Peyer's patch (tissue), 4 donors: ENCODE data around the gene FCER1G. TPM values are rescaled to one million over a fixed set of nuclear protein-coding genes. Genes with fewer than 3 reads are reported as not detected.

Experiments
- DNase-seq, 3 donors: peaks; one replicate each; pipeline ENCODE4 v3.0.0-alpha.2; 2017 to 2019
- H3K27ac ChIP-seq, 4 donors: fragments of 200-600 bp; sonication (generic); one replicate each; pipeline ENCODE4 v1.5.1; 2016 to 2019
- H3K27me3 ChIP-seq, 2 donors: fragments of 200-600 bp; sonication (generic); one replicate each; pipeline ENCODE4 v1.5.1; 2019
- H3K36me3 ChIP-seq, 3 donors: fragments of 200-600 bp; sonication (generic); one replicate each; pipeline ENCODE4 v1.5.1; 2016 to 2019
- H3K4me1 ChIP-seq, 4 donors: fragments of 200-600 bp; sonication (generic); one replicate each; pipeline ENCODE4 v1.5.1; 2016 to 2019
- H3K4me3 ChIP-seq, 4 donors: fragments of 200-600 bp; sonication (generic); 1 replicate in 3 of 4; 2 replicates in 1 of 4; pipeline ENCODE4 v1.5.1; 2016 to 2019; ENCODE audit warnings: mild to moderate bottlenecking in 1 of 4
- H3K9me3 ChIP-seq, 4 donors: fragments of 200-600 bp; sonication (generic); one replicate each; pipeline ENCODE4 v1.5.1; 2016 to 2019; ENCODE audit warnings: mild to moderate bottlenecking in 1 of 4
- POLR2A ChIP-seq, 2 donors: fragments of 450-650 bp; IDR thresholded peaks; one replicate each; pipeline ENCODE4 v1.5.1; 2017; ENCODE audit warnings: antibody characterized with exemption in 2 of 2, mild to moderate bottlenecking in 2 of 2, moderate library complexity in 2 of 2
- total RNA-seq, 4 donors: library from RNA; depleted of rRNA; stranded (reverse); fragments of >200 nt; gene quantifications; one replicate each; pipeline ENCODE4 v1.1.0, GENCODE V29; 2016
- TF ChIP-seq, protein P1 (sequence below), 6 experiments: fragments of 450-650 bp in 4 of 6; fragments of 200-600 bp in 2 of 6; sonication (generic) in 1 of 6; IDR thresholded peaks; one replicate each; pipeline ENCODE4 v1.5.1; 2017 to 2019; ENCODE audit warnings: antibody characterized with exemption in 6 of 6, mild to moderate bottlenecking in 3 of 6, moderate library complexity in 1 of 6

FCER1G gene
- total RNA-seq, 4 donors from 2014 or later = 5.1 to 33.8 (median 11.9) TPM; not detected in 1

DNA sequence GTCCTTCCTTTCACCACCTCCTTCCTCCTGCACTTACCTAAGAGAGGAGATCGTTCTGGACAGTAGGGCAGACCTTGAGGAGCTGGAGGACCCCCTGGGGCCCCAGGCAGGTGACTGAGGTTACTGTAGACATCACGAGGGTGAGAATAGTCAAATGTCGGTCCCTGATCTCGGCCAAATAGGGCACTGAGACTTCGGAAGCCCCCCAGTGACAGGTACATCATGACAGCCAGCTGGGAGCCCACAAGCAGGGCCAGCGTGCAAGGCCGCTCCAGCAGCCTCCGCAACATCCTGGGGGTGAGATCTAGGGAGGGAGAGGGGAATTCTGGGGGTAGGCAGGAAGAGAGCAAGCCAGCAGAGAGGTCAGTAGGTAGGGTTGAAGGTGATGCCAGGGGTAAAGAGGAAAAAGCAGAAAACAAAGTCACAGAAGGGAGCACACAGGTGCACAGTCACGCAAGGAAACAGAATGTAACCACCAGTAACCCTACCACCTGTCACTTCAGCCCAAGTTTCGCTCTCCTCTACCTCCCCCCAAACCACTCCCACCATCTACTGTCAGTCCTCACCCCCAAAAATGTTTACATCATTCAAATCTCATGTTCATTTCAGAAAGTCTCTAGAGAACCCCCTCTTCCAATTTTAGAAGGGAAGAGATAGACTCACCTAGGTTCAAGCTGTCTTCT, 39.2 kb upstream of the FCER1G start:
- TF ChIP-seq POLR2A (IDR thresholded peaks at IDR 0.05) = no peak
- TF ChIP-seq, protein P1, sequence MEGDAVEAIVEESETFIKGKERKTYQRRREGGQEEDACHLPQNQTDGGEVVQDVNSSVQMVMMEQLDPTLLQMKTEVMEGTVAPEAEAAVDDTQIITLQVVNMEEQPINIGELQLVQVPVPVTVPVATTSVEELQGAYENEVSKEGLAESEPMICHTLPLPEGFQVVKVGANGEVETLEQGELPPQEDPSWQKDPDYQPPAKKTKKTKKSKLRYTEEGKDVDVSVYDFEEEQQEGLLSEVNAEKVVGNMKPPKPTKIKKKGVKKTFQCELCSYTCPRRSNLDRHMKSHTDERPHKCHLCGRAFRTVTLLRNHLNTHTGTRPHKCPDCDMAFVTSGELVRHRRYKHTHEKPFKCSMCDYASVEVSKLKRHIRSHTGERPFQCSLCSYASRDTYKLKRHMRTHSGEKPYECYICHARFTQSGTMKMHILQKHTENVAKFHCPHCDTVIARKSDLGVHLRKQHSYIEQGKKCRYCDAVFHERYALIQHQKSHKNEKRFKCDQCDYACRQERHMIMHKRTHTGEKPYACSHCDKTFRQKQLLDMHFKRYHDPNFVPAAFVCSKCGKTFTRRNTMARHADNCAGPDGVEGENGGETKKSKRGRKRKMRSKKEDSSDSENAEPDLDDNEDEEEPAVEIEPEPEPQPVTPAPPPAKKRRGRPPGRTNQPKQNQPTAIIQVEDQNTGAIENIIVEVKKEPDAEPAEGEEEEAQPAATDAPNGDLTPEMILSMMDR (IDR thresholded peaks at IDR 0.05) = no peak
- Histone ChIP-seq H3K36me3 (peaks cover 0 to 42% (median 0%) of the 10 kb centered on the region in 3 donors), H3K27ac (peak overlapping the region; percentile 84 to 87 (median 86)), H3K4me3 (peak overlapping the region in 3 of 4 donors; percentile 65 to 73 (median 66)), H3K4me1 (peaks cover 3 to 26% (median 8%) of the 10 kb centered on the region in 4 donors), H3K27me3 (no peaks in the 10 kb centered on the region), H3K9me3 (no peaks in the 10 kb centered on the region)
- no peak for DNase-seq

DNA sequence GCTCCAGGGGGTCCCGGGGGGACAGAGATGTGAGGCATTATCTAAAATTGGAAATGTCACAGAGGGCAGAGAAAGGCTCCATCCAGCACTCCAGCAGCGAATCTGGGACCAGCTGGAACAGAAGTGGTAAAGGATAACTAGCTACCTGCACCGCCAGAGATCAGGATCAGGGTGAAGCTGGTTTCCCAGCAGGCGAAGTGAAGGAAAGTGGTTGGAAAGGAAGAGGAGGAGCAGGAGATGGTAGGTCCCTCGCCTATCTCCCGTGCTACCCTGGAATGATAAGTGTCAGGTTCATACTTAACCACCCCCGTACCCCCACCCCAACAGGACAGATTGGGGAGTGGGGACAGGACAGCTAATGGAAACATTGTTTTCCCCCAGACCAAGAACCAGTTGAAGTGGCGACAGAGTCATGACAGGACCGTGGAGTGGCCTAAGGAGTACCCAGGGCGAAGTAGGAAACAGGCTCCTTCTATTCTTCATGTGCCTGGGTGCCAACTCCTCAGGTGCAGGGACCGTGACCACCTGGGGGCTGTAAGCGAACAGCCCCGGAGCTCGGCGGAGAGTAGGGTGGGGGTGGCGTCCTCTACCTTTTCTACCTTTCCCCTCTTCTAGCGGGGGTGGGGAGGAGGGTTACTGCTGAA, 38.5 kb upstream of the FCER1G start:
- peaks cover 0 to 36% (median 0%) of the 10 kb centered on the region in 3 donors for H3K36me3 ChIP-seq
- peak overlapping the region; percentile 65 to 80 (median 70) for H3K4me3 ChIP-seq
- no peaks in the 10 kb centered on the region for H3K27me3 ChIP-seq
- TF ChIP-seq, protein P1 (IDR thresholded peaks at IDR 0.05) = no peak
- TF ChIP-seq POLR2A (IDR thresholded peaks at IDR 0.05) = no peak
- DNase-seq = no peak
- H3K27ac ChIP-seq = peak overlapping the region; percentile 84 to 87 (median 86)
- H3K9me3 ChIP-seq = no peaks in the 10 kb centered on the region
- peaks cover 3 to 26% (median 9%) of the 10 kb centered on the region in 4 donors for H3K4me1 ChIP-seq

DNA sequence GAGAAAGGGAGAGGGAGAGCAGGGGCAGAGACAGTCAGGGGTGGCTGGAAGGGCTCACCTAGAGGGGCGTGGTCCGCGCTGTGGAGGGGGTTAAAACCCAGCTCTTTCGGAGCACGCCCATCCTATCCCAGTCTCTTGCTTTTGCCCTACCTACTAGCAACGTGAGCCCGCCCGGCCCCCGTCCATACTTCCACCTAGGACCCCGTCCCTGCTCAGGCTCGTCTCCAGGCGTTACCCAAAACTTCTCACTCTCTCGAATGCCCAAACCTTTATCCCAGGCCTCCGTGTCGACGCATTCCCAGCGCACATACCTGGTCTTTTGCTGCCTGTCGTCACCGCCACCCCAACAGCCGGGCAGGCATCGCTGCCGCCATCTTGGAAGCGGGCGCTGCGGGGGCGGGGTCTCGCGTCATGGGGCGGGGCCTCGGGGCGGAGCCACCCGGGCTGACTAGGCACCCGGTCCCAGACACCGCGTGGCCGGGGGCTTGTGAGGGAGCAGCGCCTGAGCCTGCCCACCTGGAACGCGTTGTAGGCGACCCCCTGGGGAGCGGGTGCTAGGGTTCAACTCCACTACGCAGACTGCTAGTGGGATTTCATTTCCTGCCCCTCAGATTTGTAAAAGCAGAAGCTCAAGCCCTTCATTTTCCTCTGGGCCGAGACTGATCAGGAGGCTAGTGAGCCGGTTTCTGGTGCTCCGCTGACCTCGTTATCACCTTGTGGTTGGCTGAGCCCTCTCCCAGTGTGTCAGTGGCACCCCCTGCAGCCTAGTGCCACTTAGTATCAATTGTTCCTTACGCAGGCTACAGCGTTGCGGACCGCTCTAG, 37.8 kb upstream of the FCER1G start, which contains the start of gene B4GALT3:
B4GALT3 (minus strand) TSS at position 396 of the 824 bp plus-strand sequence. CDS start 1,447 bp downstream, outside the sequence.
- Histone ChIP-seq H3K27me3 (no peaks in the 10 kb centered on the region), H3K27ac (peak within 1 kb of the TSS; percentile 84 to 87 (median 86)), H3K4me1 (peaks cover 3 to 26% (median 12%) of the 10 kb centered on the region in 4 donors), H3K4me3 (peak within 1 kb of the TSS; percentile 65 to 80 (median 70)), H3K36me3 (peaks cover 0 to 28% (median 0%) of the 10 kb centered on the region in 3 donors), H3K9me3 (no peaks in the 10 kb centered on the region)
- DNase-seq = peak; percentile 91 to 97 (median 96)
- TF ChIP-seq POLR2A (IDR thresholded peaks at IDR 0.05) = peak; percentile 44 to 74
- TF ChIP-seq, protein P1 (IDR thresholded peaks at IDR 0.05) = peak in 2 of 6 experiments; percentile 3 to 24

DNA sequence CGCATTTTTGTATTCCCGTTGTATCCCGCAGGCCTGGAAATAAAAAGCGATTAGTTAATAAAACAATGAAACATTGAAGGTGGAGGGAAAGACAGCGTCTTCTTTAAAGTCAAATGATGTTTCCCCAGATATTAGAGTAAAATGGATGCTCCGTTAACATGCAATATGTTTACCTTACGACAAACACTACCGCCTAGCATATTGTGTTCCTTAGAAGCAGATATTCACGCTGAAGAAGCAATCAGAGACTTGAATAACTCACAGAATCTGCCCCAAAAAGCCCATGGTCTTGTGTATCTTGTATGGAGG, 37.2 kb upstream of the FCER1G start:
- Histone ChIP-seq H3K27me3 (no peaks in the 10 kb centered on the region), H3K4me1 (peaks cover 3 to 23% (median 13%) of the 10 kb centered on the region in 4 donors), H3K36me3 (peaks cover 0 to 23% (median 0%) of the 10 kb centered on the region in 3 donors), H3K4me3 (peak overlapping the region; percentile 65 to 80 (median 70)), H3K9me3 (no peaks in the 10 kb centered on the region), H3K27ac (peak overlapping the region; percentile 84 to 87 (median 86))
- no peak for DNase-seq
- TF ChIP-seq POLR2A (IDR thresholded peaks at IDR 0.05) = no peak
- TF ChIP-seq, protein P1 (IDR thresholded peaks at IDR 0.05) = no peak

DNA sequence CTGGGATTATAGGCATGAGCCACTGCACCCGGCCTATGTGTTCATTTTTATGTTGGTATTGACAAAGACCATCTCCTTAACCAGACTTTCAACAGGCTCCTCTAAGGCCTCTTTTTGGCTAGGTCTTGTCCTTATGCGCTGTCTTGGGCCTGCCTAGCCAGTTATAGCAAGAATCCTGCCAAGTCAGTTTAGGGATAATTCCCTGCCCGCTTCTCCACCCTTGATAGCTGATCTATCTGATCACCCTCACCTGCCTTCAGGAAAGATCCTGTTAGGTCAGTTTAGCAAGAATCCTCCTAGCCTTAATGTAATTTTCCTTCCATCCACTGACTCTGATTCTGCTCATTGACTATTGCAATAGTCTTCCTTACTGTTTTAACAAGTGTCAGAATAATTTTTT, 35.4 kb upstream of the FCER1G start:
- Histone ChIP-seq H3K4me1 (peaks cover 3 to 24% (median 14%) of the 10 kb centered on the region in 4 donors), H3K27me3 (no peaks in the 10 kb centered on the region), H3K36me3 (peaks cover 0 to 5% (median 0%) of the 10 kb centered on the region in 3 donors), H3K4me3 (no peak overlapping the region), H3K9me3 (no peaks in the 10 kb centered on the region), H3K27ac (no peak overlapping the region)
- DNase-seq = peak in 1 of 3 donors; percentile 0
- TF ChIP-seq, protein P1 (IDR thresholded peaks at IDR 0.05) = no peak
- TF ChIP-seq POLR2A (IDR thresholded peaks at IDR 0.05) = no peak
